Adipocyte (in vitro differentiated cells): Measurements from ENCODE around the gene CCDC200.
"Not testable (repeated sequence)": the region's sequence is repeated elsewhere in the genome, so short reads cannot be mapped to it uniquely, and the experiment has no call there.

Experiments
- DNase-seq: peaks from one replicate; pipeline ENCODE4 v3.0.0-alpha.2; 2015; ENCODE audit warnings: low read depth
- H3K27me3 ChIP-seq: replicated peaks from 2 replicates; pipeline ENCODE4 v1.7.0; 2013; ENCODE audit warnings: mild to moderate bottlenecking, low read length, moderate library complexity; ENCODE audit not compliant: control insufficient read depth, insufficient read depth
- H3K36me3 ChIP-seq: 2 replicates; pipeline ENCODE4 v1.7.0; 2013; ENCODE audit warnings: low read length, mild to moderate bottlenecking, moderate library complexity; ENCODE audit not compliant: control insufficient read depth, insufficient read depth, severe bottlenecking
- H3K4me1 ChIP-seq: 2 replicates; pipeline ENCODE4 v1.7.0; 2013; ENCODE audit warnings: mild to moderate bottlenecking, low read length, moderate library complexity; ENCODE audit not compliant: control insufficient read depth, insufficient read depth
- H3K4me3 ChIP-seq: 2 replicates; pipeline ENCODE4 v1.7.0; 2013; ENCODE audit warnings: mild to moderate bottlenecking, low read length, moderate library complexity
- H3K9ac ChIP-seq: 2 replicates; pipeline ENCODE4 v1.7.0; 2013; ENCODE audit warnings: mild to moderate bottlenecking, low read length, moderate library complexity
- H3K9me3 ChIP-seq: 2 replicates; pipeline ENCODE4 v1.7.0; 2013; ENCODE audit warnings: mild to moderate bottlenecking, low read length, moderate library complexity; ENCODE audit not compliant: control insufficient read depth

Gene CCDC200

DNA sequence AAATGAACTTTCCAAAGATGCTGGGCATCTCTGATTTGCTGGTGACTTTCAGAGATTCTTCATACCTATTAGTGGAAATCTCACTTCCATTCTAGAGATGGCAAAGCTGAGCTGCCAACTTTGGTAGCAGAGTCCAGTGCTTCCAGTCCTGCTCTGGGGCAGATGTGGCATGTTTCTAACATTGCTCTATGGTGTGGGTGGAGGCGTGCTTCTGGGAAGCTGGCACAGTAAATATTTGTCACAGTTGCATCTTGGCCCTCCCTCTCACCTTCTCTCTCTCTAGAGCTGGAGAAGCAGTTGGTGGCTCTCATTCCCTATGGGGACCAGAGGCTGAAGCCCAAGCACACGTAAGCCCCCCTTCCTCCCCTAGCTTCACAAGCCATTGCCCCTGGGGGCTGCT, 14.9 kb downstream of the CCDC200 start:
- Histone ChIP-seq H3K27me3 (no peaks in the 10 kb centered on the region), H3K9me3 (no peaks in the 10 kb centered on the region), H3K9ac (no peak overlapping the region), H3K36me3 (peaks cover 38% of the 10 kb centered on the region), H3K4me3 (no peak overlapping the region), H3K4me1 (peaks cover 21% of the 10 kb centered on the region)
- no peak for DNase-seq

DNA sequence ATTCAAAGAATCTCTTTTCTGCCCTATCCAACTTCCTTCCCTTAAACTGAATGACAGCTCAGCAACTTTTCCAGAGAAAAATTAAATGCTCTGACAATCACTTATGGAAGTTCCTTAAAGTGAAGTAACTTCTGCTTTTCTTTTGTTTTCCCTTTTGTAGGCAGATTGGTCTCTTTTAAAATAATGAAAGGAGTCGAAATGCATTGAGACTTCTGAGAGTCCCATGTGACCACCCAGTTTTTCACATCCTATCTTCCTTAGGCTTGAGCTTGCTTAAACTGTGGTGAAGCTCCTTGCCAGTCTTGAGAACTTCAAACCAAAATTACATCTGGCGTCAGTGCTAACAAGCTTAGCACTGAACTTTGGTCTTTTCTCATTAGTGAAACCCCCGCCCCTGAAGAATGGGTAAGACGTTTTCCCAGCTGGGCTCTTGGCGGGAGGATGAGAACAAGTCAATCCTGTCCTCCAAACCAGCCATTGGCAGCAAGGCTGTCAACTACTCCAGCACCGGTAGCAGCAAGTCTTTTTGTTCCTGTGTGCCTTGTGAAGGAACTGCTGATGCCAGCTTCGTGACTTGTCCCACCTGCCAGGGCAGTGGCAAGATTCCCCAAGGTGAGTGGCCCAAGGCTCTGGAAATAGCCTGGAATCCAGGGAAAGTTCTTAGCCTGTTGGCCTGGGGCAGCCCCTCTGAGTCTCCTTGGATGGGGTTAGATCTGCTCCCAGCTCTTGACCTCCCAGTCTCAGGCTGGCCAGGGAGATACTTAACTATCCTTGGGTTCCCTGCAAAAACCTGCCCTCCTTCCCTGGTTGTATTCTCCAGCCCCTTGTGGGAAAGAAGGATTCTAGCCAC, 15.6 kb downstream of the CCDC200 start:
- Histone ChIP-seq H3K9ac (peak overlapping the region; percentile 85), H3K36me3 (peaks cover 44% of the 10 kb centered on the region), H3K9me3 (no peaks in the 10 kb centered on the region), H3K4me3 (peak overlapping the region; percentile 84), H3K4me1 (peaks cover 21% of the 10 kb centered on the region), H3K27me3 (no peaks in the 10 kb centered on the region)
- peak; percentile 11 for DNase-seq

DNA sequence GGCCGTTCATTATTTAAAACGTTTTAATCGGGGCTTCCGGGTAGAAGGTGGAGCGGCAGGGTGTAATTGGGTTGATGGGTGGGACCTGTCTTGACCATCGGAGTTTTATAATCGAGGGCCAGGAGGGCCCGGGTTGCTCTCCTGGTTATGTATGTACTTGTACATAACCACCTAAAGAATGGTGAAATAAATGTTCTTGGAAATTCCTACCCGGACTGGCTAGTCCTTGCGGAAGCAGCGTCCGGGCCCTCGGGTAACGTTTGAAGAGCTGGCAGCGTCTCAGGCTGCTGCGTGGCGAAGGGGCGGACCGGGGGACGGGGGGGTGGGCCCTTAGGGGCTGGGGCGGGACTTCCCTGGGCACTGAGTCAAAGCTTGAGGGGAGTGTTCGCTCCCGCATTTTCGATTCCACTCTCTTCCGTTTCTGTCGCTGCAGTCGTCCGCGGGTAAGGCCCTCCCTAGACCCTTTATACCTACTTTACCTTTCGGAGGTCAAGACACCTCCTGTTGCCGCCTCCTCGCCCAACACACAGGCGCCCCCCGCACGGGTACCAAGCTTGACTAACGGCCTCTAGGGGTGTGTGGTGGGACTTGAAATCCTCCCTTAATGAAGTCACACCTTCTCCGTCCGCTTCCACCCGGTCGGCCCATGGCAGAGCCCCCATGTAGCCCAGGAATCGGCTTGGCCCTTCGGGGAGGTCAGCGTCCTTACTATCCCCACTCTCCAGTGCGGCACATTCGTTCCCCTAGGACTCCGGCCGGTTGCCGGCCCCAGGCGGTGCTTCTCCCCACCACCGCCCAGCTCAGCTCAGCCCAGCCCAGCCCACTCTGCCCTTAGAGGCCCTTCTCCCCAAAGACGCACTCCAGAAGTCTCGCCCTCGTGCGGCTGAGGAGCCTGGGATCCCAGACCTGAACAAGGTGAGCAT, 16.7 kb downstream of the CCDC200 start, which contains the start of gene TMEM106A:
Gene TMEM106A, plus strand, starts transcription at position 396 of the 923 bp plus-strand sequence. CDS start 1,167 bp downstream, outside the sequence.
- Histone ChIP-seq H3K4me1 (peaks cover 21% of the 10 kb centered on the region), H3K4me3 (peak within 1 kb of the TSS; percentile 84), H3K27me3 (no peaks in the 10 kb centered on the region)

DNA sequence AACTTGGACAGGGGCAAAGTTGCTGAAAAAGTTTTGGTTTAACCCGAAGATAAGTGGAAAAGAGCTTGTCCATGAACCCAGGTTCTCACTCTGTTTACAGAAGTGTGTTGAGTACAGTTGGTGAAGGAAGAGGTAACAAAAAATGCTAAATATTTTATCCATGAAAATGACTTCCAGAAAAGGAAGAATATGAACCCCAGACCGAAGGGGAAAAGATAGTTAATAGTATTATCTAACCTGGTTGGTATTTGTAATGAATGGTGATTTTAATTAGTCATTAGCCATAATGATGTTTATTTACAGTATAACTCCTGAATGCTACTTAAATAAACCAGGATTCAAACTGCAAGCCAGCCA, 17.3 kb downstream of the CCDC200 start:
- H3K4me3 ChIP-seq, result peak overlapping the region; percentile 84

More for the DNA sequence above, 16.7 kb downstream of the CCDC200 start, which contains the start of gene TMEM106A:
- DNase-seq, result peak; percentile 96
- Histone ChIP-seq H3K36me3 (peaks cover 48% of the 10 kb centered on the region), H3K9ac (peak within 1 kb of the TSS; percentile 85), H3K9me3 (no peaks in the 10 kb centered on the region)

DNA sequence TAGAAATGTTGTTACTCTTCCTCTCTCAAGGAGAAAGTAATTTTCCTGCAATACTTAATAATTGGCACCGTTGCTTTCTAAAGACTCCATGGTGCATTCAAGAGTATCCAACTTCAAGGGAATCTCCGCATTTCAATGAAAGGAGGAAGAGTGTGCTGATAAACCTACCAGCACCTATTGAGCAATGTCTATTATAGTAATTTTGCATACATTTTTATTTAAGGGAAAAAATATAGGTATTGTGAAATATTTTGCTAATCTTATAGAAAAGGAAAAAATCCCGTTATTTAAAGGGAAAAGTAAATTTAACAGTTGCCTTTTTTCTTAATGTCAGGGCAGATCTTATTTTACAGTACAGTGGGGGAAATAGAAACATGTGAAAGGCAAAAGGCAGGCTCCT, 17.8 kb downstream of the CCDC200 start:
- Histone ChIP-seq H3K4me3 (peak overlapping the region; percentile 84), H3K9me3 (no peaks in the 10 kb centered on the region), H3K9ac (peak overlapping the region; percentile 85), H3K4me1 (peaks cover 21% of the 10 kb centered on the region), H3K36me3 (peaks cover 39% of the 10 kb centered on the region), H3K27me3 (no peaks in the 10 kb centered on the region)
- DNase-seq, result no peak

More for the DNA sequence above, 17.3 kb downstream of the CCDC200 start:
- Histone ChIP-seq H3K9me3 (no peaks in the 10 kb centered on the region), H3K36me3 (peaks cover 42% of the 10 kb centered on the region), H3K27me3 (no peaks in the 10 kb centered on the region), H3K9ac (peak overlapping the region; percentile 85), H3K4me1 (peaks cover 21% of the 10 kb centered on the region)
- peak; percentile 7 for DNase-seq

DNA sequence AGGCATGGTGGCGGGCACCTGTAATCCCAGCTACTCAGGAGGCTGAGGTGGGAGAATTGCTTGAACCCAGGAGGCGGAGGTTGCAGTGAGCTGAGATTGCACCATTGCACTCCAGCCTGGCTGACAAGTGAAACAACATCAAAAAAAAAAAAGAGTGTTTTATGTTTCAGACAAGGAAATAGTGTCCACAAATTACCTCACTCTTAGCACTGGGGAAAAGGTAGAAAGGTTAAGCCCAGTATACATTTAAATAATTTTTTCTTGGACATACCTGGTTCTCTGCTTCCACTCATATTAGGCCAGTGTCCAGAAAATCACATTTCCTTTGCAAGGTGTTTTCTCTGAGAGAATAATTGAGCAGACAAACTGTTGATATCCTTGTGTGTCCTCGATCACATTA, 25.4 kb downstream of the CCDC200 start:
- peaks cover 85% of the 10 kb centered on the region for H3K36me3 ChIP-seq

DNA sequence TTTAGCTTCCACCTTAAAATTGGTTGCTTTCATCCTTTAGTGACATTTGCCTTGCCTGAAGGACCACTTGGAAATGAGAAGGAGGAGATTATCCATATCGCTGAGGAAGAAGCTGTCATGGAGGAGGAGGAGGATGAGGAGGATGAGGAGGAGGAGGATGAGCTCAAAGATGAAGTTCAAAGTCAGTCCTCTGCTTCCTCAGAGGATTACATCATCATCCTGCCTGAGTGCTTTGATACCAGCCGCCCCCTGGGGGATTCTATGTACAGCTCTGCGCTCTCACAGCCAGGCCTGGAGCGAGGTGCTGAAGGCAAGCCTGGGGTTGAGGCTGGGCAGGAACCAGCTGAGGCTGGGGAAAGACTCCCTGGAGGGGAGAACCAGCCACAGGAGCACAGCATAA, 28.3 kb downstream of the CCDC200 start:
- H3K9me3 ChIP-seq, result no peaks in the 10 kb centered on the region
- peaks cover 96% of the 10 kb centered on the region for H3K36me3 ChIP-seq
- no peaks in the 10 kb centered on the region for H3K27me3 ChIP-seq
- no peaks in the 10 kb centered on the region for H3K4me1 ChIP-seq
- no peak overlapping the region for H3K9ac ChIP-seq
- no peak overlapping the region for H3K4me3 ChIP-seq
- no peak for DNase-seq

More for the DNA sequence above, 25.4 kb downstream of the CCDC200 start:
- H3K4me1 ChIP-seq, H3K9me3 ChIP-seq, H3K27me3 ChIP-seq, H3K9ac ChIP-seq, DNase-seq, H3K4me3 ChIP-seq: not testable (repeated sequence)

DNA sequence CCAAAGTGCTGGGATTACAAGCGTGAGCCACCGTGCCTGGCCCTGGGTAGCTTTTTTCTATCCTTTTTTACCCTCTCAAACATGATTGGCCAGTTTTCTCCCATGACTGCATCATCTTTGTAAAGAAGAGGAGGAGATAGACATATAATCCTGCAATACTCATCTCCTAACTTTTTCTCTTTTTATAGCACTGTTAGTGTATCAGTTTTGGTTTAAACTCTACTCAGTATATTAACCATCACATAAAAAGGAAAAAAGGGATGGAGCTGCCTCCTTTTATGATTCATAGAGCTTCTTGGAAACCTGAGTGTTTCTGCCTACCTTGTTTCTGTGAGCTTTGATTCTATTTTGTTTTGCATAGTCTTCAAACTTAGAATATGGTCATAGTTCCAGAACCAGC, 28.8 kb downstream of the CCDC200 start:
- Histone ChIP-seq H3K36me3 (peaks cover 98% of the 10 kb centered on the region), H3K4me3 (no peak overlapping the region)

DNA sequence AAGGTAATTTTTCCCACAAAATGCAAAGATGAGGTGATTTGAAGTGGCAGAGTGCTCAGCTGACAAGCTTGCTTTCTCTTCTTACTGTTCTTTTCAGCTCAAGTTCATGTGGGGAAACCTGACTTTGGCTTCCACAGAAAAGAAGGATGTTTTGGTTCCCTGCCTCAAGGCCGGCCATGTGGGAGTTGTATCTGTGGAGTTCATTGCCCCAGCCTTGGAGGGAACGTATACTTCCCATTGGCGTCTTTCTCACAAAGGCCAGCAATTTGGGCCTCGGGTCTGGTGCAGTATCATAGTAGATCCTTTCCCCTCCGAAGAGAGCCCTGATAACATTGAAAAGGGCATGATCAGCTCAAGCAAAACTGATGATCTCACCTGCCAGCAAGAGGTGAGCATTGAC, 35.2 kb downstream of the CCDC200 start:
- H3K9me3 ChIP-seq, result no peaks in the 10 kb centered on the region
- no peaks in the 10 kb centered on the region for H3K27me3 ChIP-seq
- no peak for DNase-seq
- no peak overlapping the region for H3K9ac ChIP-seq
- peaks cover 4% of the 10 kb centered on the region for H3K4me1 ChIP-seq
- H3K4me3 ChIP-seq, result no peak overlapping the region
- peaks cover 93% of the 10 kb centered on the region for H3K36me3 ChIP-seq

More for the DNA sequence above, 28.8 kb downstream of the CCDC200 start:
- Histone ChIP-seq H3K27me3 (no peaks in the 10 kb centered on the region), H3K9me3 (no peaks in the 10 kb centered on the region), H3K9ac (no peak overlapping the region), H3K4me1 (no peaks in the 10 kb centered on the region)
- DNase-seq, result no peak

DNA sequence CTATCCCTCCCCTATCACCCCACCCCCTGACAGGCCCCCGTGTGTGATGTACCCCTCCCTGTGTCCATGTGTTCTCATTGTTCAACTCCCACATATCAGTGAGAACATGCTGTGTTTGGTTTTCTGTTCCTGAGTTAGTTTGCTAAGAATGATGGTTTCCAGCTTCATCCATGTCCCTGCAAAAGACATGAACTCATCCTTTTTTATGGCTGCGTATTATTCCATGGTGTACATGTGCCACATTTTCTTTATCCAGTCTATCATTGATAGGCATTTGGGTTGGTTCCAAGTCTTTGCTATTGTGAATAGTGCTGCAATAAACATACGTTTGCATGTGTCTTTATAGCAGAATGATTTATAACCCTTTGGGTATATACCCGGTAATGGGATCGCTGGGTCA, 41.8 kb downstream of the CCDC200 start:
- H3K27me3 ChIP-seq, DNase-seq: not testable (repeated sequence)
- peaks cover 64% of the 10 kb centered on the region for H3K36me3 ChIP-seq

DNA sequence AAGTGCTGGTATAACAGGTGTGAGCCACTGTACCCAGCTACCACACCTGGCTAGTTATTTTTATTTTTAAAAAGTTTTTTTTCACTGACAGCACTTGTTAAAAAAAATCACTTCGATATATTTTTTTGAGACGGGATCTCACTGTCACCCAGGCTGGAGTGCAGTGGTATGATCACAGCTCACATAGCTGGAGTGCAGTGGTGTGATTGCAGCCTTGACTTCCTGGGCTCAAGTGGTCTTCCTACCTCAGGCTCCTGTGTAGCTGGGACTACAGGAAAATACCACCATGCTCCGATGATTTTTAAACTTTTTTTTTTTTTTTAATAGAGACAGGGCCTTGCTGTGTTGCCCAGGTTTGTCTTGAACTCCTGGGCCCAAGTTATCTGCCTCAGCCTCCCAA, 44.5 kb downstream of the CCDC200 start:
- no peaks in the 10 kb centered on the region for H3K4me1 ChIP-seq
- H3K36me3 ChIP-seq, result peaks cover 61% of the 10 kb centered on the region
- no peak overlapping the region for H3K9ac ChIP-seq
- no peak overlapping the region for H3K4me3 ChIP-seq
- no peaks in the 10 kb centered on the region for H3K9me3 ChIP-seq
- no peaks in the 10 kb centered on the region for H3K27me3 ChIP-seq
- no peak for DNase-seq

More for the DNA sequence above, 41.8 kb downstream of the CCDC200 start:
- H3K4me1 ChIP-seq, H3K4me3 ChIP-seq, H3K9me3 ChIP-seq, H3K9ac ChIP-seq: not testable (repeated sequence)
